HG03342 (cell line): ENCODE results near the gene IRF2.
A peak's percentile ranks its signal among the peaks of the same experiment; 100 is the strongest.

Experiments used
- ATAC-seq: cut with Tn5 transposase; IDR thresholded peaks from one replicate; pipeline ENCODE4 v1.9.1; 2021; ENCODE audit warnings: mild to moderate bottlenecking, moderate library complexity; ENCODE audit not compliant: unreplicated experiment

Gene IRF2

DNA sequence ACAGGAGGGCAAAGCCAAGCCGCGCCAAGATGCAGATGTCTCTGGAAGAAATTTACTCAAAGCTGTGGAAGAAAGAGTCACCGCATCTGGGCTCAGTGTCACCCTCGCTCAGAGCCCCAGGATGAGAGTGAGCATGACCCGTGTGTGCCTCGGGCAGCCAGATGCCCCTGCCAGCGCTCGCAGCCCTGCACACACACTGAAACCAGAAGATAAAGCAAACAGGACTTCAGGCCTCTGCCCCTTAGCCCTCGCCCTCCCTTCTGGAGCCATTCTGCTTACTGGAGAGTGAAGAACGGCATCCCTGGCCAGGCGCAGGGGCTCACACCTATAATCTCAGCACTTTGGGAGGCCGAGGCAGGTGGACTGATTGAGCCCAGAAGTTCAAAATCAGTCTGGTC, 103.0 kb downstream of the IRF2 start:
- ATAC-seq: no peak

DNA sequence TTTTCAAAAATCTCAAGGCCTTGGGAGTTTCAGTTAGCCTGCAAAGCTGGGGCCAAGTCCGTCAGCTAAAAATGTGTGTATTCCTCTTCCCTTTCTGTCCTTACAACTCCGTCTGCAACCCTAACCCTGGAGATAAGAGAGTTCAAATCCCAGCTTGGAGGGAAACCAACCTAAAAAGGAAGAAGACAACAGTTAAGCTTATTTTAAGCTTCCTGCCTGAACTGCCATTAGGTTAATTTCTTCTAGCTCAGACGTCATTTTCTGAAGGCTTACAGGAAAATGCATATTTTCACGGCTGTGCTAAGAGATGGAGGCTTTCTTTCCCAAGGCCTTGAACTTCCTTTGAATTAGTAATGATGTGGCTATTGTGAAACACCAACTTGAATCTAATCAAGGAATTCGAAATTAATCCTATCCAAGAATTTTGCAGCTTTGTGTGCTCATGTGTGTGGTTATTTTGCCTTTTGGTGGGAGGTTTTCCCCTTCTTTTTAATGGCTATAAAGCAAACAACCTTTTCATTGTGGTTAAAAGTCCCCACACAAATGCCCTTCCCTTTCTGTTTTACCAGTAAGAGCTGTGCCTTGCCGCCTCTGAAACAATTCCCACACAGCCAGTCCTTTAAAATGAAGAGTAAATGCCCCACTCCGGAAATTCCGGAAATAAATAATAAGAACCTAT, 103.5 kb downstream of the IRF2 start:
- no peak for ATAC-seq

GRCh38 chr4:184369871-184370270, 104.5 kb downstream of the IRF2 start:
- ATAC-seq: no peak

GRCh38 chr4:184368731-184369130, 105.6 kb downstream of the IRF2 start:
- no peak for ATAC-seq

GRCh38 chr4:184368290-184368689, 106.1 kb downstream of the IRF2 start:
- ATAC-seq: no peak

GRCh38 chr4:184364100-184364921, 110.0 kb downstream of the IRF2 start:
- ATAC-seq: peak; percentile 66

DNA sequence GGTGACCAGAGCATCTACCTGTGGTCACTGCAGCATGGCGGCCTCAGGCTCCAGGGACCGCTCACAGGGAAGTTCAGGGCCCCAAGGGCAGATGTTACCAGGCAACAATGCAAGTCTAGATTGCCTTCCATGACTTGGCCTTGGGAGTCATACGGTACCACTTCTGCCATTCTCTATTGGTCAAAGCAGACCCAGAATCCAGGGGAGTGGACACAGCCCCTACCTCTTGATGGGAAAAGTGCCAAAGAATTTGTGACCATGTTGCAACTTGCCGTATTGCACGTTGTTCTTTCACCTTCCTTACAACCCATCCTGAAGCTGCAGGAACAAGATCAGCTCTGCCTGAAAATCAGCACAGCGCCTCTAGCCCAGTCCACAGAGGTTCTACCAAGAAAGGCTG, 111.1 kb downstream of the IRF2 start:
- no peak for ATAC-seq

- ATAC-seq: no peak
Observed at GRCh38 chr4:184362396-184362795, 112.0 kb downstream of the IRF2 start.

DNA sequence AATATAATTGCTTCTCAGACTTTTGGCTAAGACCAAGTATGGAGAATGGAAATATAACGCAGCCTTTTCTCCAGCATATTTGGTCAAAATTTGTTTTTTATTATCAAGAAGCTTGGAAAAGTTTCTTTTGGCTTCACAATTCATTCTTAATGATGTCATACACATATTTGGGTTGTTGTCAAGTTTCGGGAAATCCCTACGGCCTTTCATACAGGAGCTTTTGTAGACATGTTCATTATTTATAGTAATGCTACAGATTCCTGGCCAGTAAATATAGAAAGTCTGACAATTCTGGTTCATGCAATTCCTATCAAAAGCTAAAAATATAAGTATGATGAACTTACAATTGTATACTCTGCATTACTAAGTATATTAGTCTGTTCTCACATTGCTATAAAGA, 112.9 kb downstream of the IRF2 start:
- no peak for ATAC-seq

GRCh38 chr4:184359888-184360287, 114.5 kb downstream of the IRF2 start:
- no peak for ATAC-seq

- ATAC-seq: no peak
Observed at GRCh38 chr4:184358521-184359232, 115.7 kb downstream of the IRF2 start.

DNA sequence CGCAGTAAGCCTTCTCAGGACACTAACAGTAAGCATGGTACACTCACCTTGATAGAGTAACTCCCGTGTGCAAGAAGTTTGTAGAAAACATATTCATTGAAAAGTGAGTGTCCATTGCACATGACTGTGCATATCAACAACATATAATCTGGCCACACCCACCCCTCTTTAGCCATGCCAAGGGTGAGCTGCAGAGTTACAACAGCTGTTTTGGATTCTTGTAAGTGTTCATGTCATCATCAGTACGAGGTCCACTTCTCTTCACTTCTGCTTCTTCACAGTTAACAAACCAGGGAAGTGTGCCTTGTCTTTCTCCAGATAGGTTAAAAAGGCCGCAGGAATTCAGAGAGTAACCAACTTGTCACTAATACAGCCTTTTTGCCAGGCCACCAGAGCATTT, 116.6 kb downstream of the IRF2 start:
- ATAC-seq: no peak

DNA sequence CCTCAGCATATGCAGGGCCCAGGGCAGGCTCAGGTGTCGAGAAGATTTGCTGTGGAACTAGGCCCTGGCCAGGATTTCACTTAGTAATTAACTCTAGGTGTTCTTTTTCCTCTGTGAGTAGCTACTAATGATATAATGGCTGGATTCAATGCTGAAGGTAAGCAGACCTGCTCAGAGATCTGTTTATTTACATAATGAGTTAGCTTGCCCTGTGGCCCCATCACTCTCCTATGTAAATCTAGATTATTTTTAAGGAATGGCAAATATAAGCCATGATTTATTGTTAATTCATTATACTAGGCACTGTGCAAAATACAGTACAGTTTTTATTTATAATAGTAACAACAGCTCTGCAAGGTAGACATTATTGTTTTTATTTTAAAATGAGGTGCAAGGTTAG, 117.2 kb downstream of the IRF2 start:
- no peak for ATAC-seq

DNA sequence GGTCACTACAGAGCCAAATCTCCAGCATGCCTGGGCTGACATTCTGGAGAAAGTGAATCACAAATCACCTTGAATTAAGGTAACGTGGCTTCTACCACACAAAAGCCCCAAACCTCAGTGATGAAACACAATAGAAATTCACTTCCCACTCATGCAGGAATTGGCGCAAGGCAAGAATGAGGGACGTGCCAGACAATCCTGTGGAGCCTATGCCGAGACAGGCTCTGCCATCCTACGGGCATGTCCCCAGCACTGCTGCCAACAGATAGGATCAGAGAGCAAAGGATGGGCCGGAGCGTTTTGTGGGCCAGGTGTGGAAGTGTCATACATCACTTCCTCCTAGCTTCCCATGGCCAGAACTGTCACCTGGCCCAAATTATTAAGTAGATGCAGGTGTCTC, 118.0 kb downstream of the IRF2 start:
- ATAC-seq: no peak

DNA sequence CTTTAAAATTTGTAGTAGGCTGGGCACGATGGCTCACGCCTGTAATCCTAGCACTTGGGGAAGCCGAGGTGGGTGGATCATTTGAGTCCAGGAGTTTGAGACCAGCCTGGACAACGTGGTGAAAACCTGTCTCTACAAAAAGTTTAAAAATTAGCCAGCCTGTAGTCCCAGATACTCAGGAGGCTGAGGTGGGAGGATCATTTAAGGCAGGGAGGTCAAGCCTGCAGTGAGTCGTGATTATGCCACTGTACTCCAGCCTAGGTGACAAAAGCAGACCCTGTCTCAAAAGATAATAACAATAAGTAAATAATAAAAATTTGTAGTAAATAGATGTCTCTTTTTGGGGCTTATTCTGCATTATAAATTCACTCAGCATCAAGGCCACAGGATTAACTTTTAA, 118.5 kb downstream of the IRF2 start:
- no peak for ATAC-seq

DNA sequence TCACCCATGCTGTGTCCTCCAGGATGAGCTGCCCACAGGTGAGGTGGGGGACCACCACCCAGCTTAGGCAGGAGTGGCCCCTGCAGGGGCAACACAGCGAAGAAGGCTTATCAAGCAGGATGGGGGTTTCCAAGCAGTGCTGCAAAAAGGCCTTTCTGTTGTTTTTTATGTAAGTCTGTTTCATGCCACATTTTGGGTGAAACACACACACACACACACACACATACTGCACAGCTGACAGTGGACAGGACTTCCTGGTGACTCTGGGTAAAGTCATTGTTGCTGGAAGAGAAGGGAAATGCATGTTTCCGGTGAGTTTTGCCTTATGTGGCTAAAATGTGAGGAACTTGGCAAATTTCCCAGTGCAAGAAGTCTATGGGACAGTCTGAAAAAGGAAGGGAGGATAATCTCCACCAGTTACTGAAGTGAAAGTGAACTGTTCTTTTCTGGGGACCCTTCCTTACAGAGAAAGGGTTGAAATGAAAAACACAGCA, 119.2 kb downstream of the IRF2 start:
- ATAC-seq: no peak

GRCh38 chr4:184352891-184353290, 121.5 kb downstream of the IRF2 start:
- no peak for ATAC-seq

DNA sequence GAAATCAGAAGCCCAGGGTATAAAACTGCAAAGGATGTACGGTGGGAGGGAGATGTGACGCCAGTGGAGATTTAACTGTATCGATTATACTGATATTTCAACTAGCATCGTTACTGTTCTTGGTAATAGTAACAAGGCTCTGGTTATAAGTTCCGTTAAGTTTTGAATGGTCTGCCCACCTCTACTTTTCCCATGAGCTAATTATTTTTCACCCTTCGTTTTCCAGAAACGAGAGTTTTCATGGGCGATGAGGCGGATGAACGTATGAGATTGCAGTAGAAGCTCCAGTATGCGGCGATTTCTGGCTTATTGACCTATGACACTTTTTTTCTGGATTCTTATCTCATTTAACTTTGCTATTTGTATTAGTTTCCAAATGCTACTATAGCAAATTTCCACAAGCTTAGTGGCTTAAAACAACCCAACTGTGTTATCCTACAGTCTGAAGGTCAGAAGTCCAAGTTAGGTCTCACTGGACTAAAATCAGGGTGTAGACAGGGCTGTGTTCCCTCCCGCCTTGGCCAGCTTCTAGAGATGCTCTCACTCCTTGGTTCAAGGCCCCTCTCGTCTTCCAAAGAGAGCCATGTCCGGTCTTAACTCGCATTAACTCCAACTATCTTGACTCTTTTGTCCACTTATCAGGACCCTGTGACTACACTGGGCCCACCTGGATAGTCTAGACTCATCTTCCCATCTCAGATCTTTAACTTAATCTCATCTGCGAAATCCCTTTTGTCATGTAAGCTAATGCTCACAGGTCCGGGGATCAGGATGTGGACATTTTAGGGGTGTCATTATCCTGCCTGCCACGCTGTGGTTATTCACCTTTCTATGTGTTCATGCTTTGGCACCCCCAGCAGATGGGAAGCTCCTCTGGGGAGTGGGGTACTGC, 122.5 kb downstream of the IRF2 start:
- no peak for ATAC-seq

DNA sequence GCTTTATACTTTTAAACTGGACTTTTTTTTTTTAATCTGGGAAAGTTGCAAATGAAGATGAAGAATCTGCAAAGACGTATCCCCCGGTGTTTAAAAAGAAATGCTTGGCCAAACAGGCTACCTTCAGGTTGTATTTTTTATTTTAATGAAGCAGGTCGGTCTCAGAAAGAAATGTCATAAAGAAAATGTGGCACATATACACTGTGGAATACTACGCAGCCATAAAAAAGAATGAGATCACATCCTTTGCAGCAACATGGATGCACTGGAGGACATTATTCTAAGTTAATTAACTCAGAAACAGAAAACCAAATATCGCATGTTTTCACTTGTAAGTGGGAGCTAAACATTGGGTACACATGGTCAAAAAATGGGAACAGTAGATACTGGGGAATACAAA, 123.4 kb downstream of the IRF2 start:
- no peak for ATAC-seq

DNA sequence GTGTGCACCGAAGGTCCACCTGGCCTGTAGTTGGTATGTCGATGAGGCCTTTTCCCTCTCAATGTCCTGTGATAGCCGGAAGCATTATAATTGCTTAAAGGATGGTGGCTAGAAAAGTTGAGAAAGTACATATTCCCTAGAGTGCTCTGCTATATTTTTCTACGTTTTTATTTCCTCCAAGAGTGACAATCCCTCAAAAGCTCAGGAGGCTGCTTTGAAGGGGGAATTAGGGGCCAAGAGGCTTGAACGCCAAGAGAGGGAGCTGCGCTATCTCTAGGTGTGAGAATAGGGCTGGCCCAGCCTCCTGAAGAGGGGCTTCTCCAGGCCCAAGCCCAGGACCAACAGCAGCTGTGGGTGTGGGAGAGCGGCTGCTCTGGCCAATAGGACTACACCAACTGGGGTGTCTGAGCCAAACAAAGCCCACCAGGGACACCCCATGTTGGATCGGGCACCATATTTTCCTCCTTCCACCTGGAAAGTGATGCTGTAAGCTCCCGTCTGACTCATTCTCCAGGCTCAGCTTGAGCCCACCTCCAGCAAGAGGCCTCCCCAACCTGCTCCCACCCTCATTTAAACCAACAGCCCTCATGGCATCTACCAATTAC, 124.0 kb downstream of the IRF2 start:
- ATAC-seq: no peak
